ENCODE results near the gene ELOF1.
A peak's percentile ranks its signal among the peaks of the same experiment; 100 is the strongest.
"Not testable (repeated sequence)": the region's sequence is repeated elsewhere in the genome, so short reads cannot be mapped to it uniquely, and the experiment has no call there.

The ELOF1 gene

DNA sequence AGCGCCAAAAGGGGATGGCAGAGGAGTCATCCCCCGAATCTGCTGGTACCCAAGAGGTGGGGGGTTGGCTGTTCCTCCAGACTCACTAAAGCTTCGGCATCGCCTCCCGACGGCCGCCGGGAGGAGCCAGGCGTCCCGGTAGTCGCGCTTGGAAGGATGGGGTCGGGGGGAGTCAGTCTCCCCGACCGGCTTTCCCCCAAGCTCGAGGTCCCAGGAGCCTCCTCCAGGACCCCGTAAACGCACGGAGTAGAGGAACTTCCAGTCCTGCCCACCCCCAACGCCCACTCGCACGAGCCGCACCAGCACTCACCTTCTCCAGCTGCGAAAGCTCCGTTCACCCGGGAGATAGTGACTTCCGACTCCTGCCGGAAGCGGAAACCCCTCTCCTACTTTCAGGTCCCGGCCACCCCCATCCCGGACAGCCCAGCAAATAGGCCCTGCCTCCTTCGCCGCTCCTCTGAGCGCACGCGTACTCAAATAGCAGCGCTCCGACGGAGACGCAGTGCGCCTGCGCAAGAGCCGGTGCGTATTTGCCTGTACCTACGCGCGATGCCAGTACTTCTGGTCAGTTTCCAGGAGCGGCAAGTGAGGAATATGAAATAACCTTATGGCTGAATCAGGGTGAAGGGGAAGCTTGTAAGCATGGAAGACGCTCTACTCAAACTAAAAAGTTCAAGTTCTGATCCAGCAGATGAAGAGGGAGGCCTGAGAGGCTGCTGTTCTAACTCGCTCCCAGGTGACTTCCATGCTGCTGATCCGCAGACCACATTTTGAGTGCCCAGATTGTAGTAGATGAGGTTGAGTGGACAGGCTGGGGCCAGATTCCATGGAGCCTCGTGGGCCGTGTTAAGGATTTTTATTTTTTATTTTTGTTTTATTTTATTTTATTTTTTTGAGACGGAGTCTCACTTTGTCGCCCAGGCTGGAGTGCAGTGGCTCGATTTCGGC lies at the start of gene ELOF1:
ELOF1 (minus strand) TSS at position 350 of the 948 bp plus-strand sequence. CDS start 4,883 bp downstream, outside the sequence.
- ATAC-seq: peak; percentile 98
- TF ChIP-seq PPARA (CRISPR knock-in tag; IDR thresholded peaks at IDR 0.05; ENCODE audit: borderline replicate concordance) (no peak), ZNF8 (CRISPR knock-in tag; IDR thresholded peaks at IDR 0.05) (no peak), TOX (CRISPR knock-in tag; IDR thresholded peaks at IDR 0.05; ENCODE audit: borderline replicate concordance) (no peak), GLIS3 (CRISPR knock-in tag; IDR thresholded peaks at IDR 0.05) (no peak)

DNA sequence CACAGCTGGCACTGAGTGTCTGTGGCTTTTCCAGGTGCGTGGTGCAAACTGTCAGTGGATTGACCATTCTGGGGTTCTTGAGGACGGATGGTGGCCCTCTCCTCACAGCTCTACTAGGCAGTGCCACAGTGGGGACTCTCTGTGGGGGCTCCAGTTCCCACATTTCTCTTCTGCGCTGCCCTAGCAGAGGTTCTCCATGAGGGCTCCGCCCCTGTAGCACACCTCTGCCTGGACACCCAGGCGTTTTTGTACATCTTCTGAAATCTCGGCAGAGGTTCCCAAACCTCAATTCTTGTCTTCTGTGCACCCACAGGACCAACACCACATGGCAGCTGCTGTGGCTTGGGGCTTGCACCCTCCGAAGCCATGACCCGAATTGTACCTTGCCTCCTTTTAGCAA lies 47.5 kb upstream of the ELOF1 start:
- ATAC-seq: no peak
- TF ChIP-seq CSDC2 (CRISPR knock-in tag; IDR thresholded peaks at IDR 0.05) (no peak), BACH2 (CRISPR knock-in tag; IDR thresholded peaks at IDR 0.05; ENCODE audit: borderline replicate concordance) (no peak), RARB (CRISPR knock-in tag; IDR thresholded peaks at IDR 0.05) (no peak), TCF4 (CRISPR knock-in tag; IDR thresholded peaks at IDR 0.05; ENCODE audit: borderline replicate concordance) (no peak), ISL1 (CRISPR knock-in tag; IDR thresholded peaks at IDR 0.05) (no peak), ARNTL (CRISPR knock-in tag; IDR thresholded peaks at IDR 0.05; ENCODE audit: borderline replicate concordance, low read depth) (no peak), SNAI2 (CRISPR knock-in tag; IDR thresholded peaks at IDR 0.05) (no peak), ZC3H10 (CRISPR knock-in tag; IDR thresholded peaks at IDR 0.05) (no peak), OSR1 (CRISPR knock-in tag; IDR thresholded peaks at IDR 0.05) (no peak), GLIS3 (CRISPR knock-in tag; IDR thresholded peaks at IDR 0.05) (no peak), TOX (CRISPR knock-in tag; IDR thresholded peaks at IDR 0.05; ENCODE audit: borderline replicate concordance) (no peak), ZNF8 (CRISPR knock-in tag; IDR thresholded peaks at IDR 0.05) (no peak)
- TF ChIP-seq, protein P1, sequence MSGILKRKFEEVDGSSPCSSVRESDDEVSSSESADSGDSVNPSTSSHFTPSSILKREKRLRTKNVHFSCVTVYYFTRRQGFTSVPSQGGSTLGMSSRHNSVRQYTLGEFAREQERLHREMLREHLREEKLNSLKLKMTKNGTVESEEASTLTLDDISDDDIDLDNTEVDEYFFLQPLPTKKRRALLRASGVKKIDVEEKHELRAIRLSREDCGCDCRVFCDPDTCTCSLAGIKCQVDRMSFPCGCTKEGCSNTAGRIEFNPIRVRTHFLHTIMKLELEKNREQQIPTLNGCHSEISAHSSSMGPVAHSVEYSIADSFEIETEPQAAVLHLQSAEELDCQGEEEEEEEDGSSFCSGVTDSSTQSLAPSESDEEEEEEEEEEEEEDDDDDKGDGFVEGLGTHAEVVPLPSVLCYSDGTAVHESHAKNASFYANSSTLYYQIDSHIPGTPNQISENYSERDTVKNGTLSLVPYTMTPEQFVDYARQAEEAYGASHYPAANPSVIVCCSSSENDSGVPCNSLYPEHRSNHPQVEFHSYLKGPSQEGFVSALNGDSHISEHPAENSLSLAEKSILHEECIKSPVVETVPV (CRISPR knock-in tag; IDR thresholded peaks at IDR 0.05): no peak
- TF ChIP-seq, protein P2, sequence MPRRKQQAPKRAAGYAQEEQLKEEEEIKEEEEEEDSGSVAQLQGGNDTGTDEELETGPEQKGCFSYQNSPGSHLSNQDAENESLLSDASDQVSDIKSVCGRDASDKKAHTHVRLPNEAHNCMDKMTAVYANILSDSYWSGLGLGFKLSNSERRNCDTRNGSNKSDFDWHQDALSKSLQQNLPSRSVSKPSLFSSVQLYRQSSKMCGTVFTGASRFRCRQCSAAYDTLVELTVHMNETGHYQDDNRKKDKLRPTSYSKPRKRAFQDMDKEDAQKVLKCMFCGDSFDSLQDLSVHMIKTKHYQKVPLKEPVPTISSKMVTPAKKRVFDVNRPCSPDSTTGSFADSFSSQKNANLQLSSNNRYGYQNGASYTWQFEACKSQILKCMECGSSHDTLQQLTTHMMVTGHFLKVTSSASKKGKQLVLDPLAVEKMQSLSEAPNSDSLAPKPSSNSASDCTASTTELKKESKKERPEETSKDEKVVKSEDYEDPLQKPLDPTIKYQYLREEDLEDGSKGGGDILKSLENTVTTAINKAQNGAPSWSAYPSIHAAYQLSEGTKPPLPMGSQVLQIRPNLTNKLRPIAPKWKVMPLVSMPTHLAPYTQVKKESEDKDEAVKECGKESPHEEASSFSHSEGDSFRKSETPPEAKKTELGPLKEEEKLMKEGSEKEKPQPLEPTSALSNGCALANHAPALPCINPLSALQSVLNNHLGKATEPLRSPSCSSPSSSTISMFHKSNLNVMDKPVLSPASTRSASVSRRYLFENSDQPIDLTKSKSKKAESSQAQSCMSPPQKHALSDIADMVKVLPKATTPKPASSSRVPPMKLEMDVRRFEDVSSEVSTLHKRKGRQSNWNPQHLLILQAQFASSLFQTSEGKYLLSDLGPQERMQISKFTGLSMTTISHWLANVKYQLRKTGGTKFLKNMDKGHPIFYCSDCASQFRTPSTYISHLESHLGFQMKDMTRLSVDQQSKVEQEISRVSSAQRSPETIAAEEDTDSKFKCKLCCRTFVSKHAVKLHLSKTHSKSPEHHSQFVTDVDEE (CRISPR knock-in tag; IDR thresholded peaks at IDR 0.05): no peak
- TF ChIP-seq, protein P3, sequence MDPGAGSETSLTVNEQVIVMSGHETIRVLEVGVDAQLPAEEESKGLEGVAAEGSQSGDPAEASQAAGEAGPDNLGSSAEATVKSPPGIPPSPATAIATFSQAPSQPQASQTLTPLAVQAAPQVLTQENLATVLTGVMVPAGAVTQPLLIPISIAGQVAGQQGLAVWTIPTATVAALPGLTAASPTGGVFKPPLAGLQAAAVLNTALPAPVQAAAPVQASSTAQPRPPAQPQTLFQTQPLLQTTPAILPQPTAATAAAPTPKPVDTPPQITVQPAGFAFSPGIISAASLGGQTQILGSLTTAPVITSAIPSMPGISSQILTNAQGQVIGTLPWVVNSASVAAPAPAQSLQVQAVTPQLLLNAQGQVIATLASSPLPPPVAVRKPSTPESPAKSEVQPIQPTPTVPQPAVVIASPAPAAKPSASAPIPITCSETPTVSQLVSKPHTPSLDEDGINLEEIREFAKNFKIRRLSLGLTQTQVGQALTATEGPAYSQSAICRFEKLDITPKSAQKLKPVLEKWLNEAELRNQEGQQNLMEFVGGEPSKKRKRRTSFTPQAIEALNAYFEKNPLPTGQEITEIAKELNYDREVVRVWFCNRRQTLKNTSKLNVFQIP (CRISPR knock-in tag; IDR thresholded peaks at IDR 0.05; ENCODE audit: borderline replicate concordance, low read depth): no peak
- TF ChIP-seq, protein P4, sequence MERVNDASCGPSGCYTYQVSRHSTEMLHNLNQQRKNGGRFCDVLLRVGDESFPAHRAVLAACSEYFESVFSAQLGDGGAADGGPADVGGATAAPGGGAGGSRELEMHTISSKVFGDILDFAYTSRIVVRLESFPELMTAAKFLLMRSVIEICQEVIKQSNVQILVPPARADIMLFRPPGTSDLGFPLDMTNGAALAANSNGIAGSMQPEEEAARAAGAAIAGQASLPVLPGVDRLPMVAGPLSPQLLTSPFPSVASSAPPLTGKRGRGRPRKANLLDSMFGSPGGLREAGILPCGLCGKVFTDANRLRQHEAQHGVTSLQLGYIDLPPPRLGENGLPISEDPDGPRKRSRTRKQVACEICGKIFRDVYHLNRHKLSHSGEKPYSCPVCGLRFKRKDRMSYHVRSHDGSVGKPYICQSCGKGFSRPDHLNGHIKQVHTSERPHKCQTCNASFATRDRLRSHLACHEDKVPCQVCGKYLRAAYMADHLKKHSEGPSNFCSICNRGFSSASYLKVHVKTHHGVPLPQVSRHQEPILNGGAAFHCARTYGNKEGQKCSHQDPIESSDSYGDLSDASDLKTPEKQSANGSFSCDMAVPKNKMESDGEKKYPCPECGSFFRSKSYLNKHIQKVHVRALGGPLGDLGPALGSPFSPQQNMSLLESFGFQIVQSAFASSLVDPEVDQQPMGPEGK (CRISPR knock-in tag; IDR thresholded peaks at IDR 0.05; ENCODE audit: borderline replicate concordance): no peak
- TF ChIP-seq, protein P5, sequence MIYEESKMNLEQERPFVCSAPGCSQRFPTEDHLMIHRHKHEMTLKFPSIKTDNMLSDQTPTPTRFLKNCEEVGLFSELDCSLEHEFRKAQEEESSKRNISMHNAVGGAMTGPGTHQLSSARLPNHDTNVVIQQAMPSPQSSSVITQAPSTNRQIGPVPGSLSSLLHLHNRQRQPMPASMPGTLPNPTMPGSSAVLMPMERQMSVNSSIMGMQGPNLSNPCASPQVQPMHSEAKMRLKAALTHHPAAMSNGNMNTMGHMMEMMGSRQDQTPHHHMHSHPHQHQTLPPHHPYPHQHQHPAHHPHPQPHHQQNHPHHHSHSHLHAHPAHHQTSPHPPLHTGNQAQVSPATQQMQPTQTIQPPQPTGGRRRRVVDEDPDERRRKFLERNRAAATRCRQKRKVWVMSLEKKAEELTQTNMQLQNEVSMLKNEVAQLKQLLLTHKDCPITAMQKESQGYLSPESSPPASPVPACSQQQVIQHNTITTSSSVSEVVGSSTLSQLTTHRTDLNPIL (CRISPR knock-in tag; IDR thresholded peaks at IDR 0.05; ENCODE audit: low read depth): no peak

DNA sequence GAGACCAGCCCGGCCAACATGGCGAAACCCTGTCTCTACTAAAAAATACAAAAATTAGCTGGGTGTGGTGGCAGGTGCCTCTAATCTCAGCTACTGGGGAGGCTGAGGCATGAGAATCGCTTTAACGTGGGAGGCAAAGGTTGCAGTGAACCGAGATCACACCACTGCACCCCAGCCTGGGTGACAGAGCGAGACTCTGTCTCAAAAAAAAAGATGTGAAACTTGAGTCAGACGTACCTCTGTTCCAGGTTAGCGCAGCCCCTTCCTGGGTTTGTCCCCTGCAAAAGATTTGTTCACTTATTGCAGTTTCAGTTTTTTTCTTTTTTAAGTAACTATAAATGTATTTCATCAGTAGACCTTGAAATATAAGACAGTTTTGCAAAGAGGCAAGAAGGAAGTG lies 40.7 kb upstream of the ELOF1 start:
- not testable (repeated sequence) for ATAC-seq

All from SK-N-SH treated with all-trans-retinoic acid at 6 μM for 48 hours (cell line).